ENCODE data around the gene ZNF649.

Gene ZNF649

GRCh38 chr19:51887522-51888498 is 17.0 kb downstream of the ZNF649 start, which contains the start of gene ZNF577:
TSS of gene ZNF577 (minus strand) at chr19:51887951. CDS start at chr19:51880382, 7,569 bp downstream.
- no peak for TF ChIP-seq CTCF (IDR thresholded peaks at IDR 0.05; ENCODE audit: borderline replicate concordance, insufficient read depth, low read depth, low read length)
- no peak within 1 kb of the TSS for H3K4me3 ChIP-seq (ENCODE audit: low read depth, low read length)

GRCh38 chr19:51884713-51885112 is 20.1 kb downstream of the ZNF649 start:
- TF ChIP-seq CTCF (IDR thresholded peaks at IDR 0.05; ENCODE audit: borderline replicate concordance, insufficient read depth, low read depth, low read length): no peak
- no peak overlapping the region for H3K4me3 ChIP-seq (ENCODE audit: low read depth, low read length)

- H3K4me3 ChIP-seq (ENCODE audit: low read depth, low read length): no peak overlapping the region
- TF ChIP-seq CTCF (IDR thresholded peaks at IDR 0.05; ENCODE audit: borderline replicate concordance, insufficient read depth, low read depth, low read length): no peak
Measured at GRCh38 chr19:51882518-51882917, 22.3 kb downstream of the ZNF649 start.

- TF ChIP-seq CTCF (IDR thresholded peaks at IDR 0.05; ENCODE audit: borderline replicate concordance, insufficient read depth, low read depth, low read length): no peak
- H3K4me3 ChIP-seq (ENCODE audit: low read depth, low read length): no peak overlapping the region
Measured at GRCh38 chr19:51873097-51873496, 31.7 kb downstream of the ZNF649 start.

- no peak for TF ChIP-seq CTCF (IDR thresholded peaks at IDR 0.05; ENCODE audit: borderline replicate concordance, insufficient read depth, low read depth, low read length)
Measured at GRCh38 chr19:51861870-51862622, 42.8 kb downstream of the ZNF649 start.

More at GRCh38 chr19:51861870-51862622, 42.8 kb downstream of the ZNF649 start:
- H3K4me3 ChIP-seq (ENCODE audit: low read depth, low read length): no peak overlapping the region
